WTC11 (cell line): Measurements from ENCODE around the gene THAP3. TPM values are rescaled to one million over a fixed set of nuclear protein-coding genes. Genes with fewer than 3 reads are reported as not detected.

Experiments
- AFF4 ChIP-seq: sonication (generic); formaldehyde crosslinking; IDR thresholded peaks from 2 replicates; pipeline ENCODE4 v1.8.1; 2023; ENCODE audit warnings: mild to moderate bottlenecking, missing genetic modification reagents, borderline replicate concordance
- ATF3 ChIP-seq: sonication (generic); formaldehyde crosslinking; conservative IDR thresholded peaks from 2 replicates; pipeline ENCODE4 v1.8.1; 2022; ENCODE audit warnings: mild to moderate bottlenecking, missing genetic modification reagents
- GRHL2 ChIP-seq: fragments of 250-450 bp; sonication (Bioruptor Pico); IDR thresholded peaks from 2 replicates; pipeline ENCODE4 v1.8.0; 2022; ENCODE audit warnings: mild to moderate bottlenecking, moderate library complexity; ENCODE audit not compliant: insufficient replicate concordance, severe bottlenecking
- HMGA2 ChIP-seq: fragments of 250-450 bp; sonication (Bioruptor Pico); IDR thresholded peaks from 2 replicates; pipeline ENCODE4 v1.4.0; 2021; ENCODE audit warnings: mild to moderate bottlenecking, moderate library complexity
- HMGXB4 ChIP-seq: sonication (generic); formaldehyde crosslinking; IDR thresholded peaks from 2 replicates; pipeline ENCODE4 v1.8.1; 2023; ENCODE audit warnings: mild to moderate bottlenecking, moderate library complexity, missing genetic modification reagents
- IRF1 ChIP-seq: sonication (generic); formaldehyde crosslinking; IDR thresholded peaks from 2 replicates; pipeline ENCODE4 v1.8.0; 2023; ENCODE audit warnings: missing genetic modification reagents
- JAZF1 ChIP-seq: fragments of 250-450 bp; sonication (Bioruptor Pico); IDR thresholded peaks from 2 replicates; pipeline ENCODE4 v1.9.0; 2021; ENCODE audit warnings: moderate library complexity, mild to moderate bottlenecking, inconsistent platforms
- MAX ChIP-seq: sonication (generic); formaldehyde crosslinking; IDR thresholded peaks from 2 replicates; pipeline ENCODE4 v1.8.0; 2022; ENCODE audit warnings: mild to moderate bottlenecking, missing genetic modification reagents
- MXD4 ChIP-seq: fragments of 250-450 bp; sonication (Bioruptor Pico); IDR thresholded peaks from 2 replicates; pipeline ENCODE4 v1.8.0; 2021; ENCODE audit warnings: mild to moderate bottlenecking, moderate library complexity, borderline replicate concordance
- MYBL2 ChIP-seq: sonication (generic); formaldehyde crosslinking; IDR thresholded peaks from 2 replicates; pipeline ENCODE4 v1.8.1; 2023; ENCODE audit warnings: mild to moderate bottlenecking, moderate library complexity, missing genetic modification reagents
- NFE2L1 ChIP-seq: sonication (generic); formaldehyde crosslinking; IDR thresholded peaks from 2 replicates; pipeline ENCODE4 v1.8.1; 2023; ENCODE audit warnings: missing genetic modification reagents
- NFYB ChIP-seq: sonication (generic); formaldehyde crosslinking; conservative IDR thresholded peaks from 2 replicates; pipeline ENCODE4 v1.8.0; 2022; ENCODE audit warnings: low read depth, missing genetic modification reagents
- OVOL2 ChIP-seq: fragments of 250-450 bp; sonication (Bioruptor Pico); IDR thresholded peaks from 2 replicates; pipeline ENCODE4 v1.9.0; 2021; ENCODE audit warnings: mild to moderate bottlenecking, borderline replicate concordance
- PREB ChIP-seq: sonication (generic); formaldehyde crosslinking; IDR thresholded peaks from 2 replicates; pipeline ENCODE4 v1.8.1; 2022; ENCODE audit warnings: mild to moderate bottlenecking, missing genetic modification reagents, moderate library complexity, borderline replicate concordance
- RELA ChIP-seq: sonication (generic); formaldehyde crosslinking; IDR thresholded peaks from 2 replicates; pipeline ENCODE4 v1.8.1; 2022; ENCODE audit warnings: missing genetic modification reagents, mild to moderate bottlenecking, borderline replicate concordance
- SMAD3 ChIP-seq: sonication (generic); formaldehyde crosslinking; IDR thresholded peaks from 2 replicates; pipeline ENCODE4 v1.8.0; 2022; ENCODE audit warnings: missing genetic modification reagents, mild to moderate bottlenecking, borderline replicate concordance
- SP1 ChIP-seq: sonication (generic); formaldehyde crosslinking; conservative IDR thresholded peaks from 2 replicates; pipeline ENCODE4 v1.8.1; 2022; ENCODE audit warnings: missing genetic modification reagents
- STAT6 ChIP-seq: sonication (generic); formaldehyde crosslinking; conservative IDR thresholded peaks from 2 replicates; pipeline ENCODE4 v1.8.1; 2023; ENCODE audit warnings: mild to moderate bottlenecking, low read depth, missing genetic modification reagents, moderate library complexity
- TEAD1 ChIP-seq: sonication (generic); formaldehyde crosslinking; IDR thresholded peaks from 2 replicates; pipeline ENCODE4 v1.8.0; 2022; ENCODE audit warnings: mild to moderate bottlenecking, missing genetic modification reagents
- ZNF121 ChIP-seq: sonication (generic); formaldehyde crosslinking; IDR thresholded peaks from 2 replicates; pipeline ENCODE4 v1.8.0; 2023; ENCODE audit warnings: missing genetic modification reagents
- ZNF425 ChIP-seq: fragments of 250-450 bp; sonication (Bioruptor Pico); conservative IDR thresholded peaks from 2 replicates; pipeline ENCODE4 v1.9.0; 2021; ENCODE audit warnings: mild to moderate bottlenecking
- ZNF512 ChIP-seq: sonication (generic); formaldehyde crosslinking; IDR thresholded peaks from 2 replicates; pipeline ENCODE4 v1.8.1; 2022; ENCODE audit warnings: missing genetic modification reagents, borderline replicate concordance
- total RNA-seq: library from RNA; stranded (reverse); gene quantifications from 3 replicates; pipeline ENCODE4 v1.2.3, GENCODE V29; 2021

Gene THAP3
- total RNA-seq, 1 experiment from 2014 or later = 14.8 TPM

GRCh38 chr1:6579374-6580118 is 45.1 kb upstream of the THAP3 start, which contains the start of gene ZBTB48 (continued):
- TF ChIP-seq ZNF512 (CRISPR knock-in tag) = no peak
- TF ChIP-seq OVOL2 (CRISPR knock-in tag) = no peak
- TF ChIP-seq PREB (CRISPR knock-in tag) = no peak
- TF ChIP-seq HMGXB4 (CRISPR knock-in tag) = no peak
- no peak for TF ChIP-seq STAT6
- no peak for TF ChIP-seq ZNF121 (CRISPR knock-in tag)
- no peak for TF ChIP-seq IRF1 (CRISPR knock-in tag)
- no peak for TF ChIP-seq TEAD1 (CRISPR knock-in tag)
- no peak for TF ChIP-seq MYBL2 (CRISPR knock-in tag)
- TF ChIP-seq ATF3 (CRISPR knock-in tag) = no peak
- peak; percentile 94 for TF ChIP-seq SP1 (CRISPR knock-in tag)
- 0 out of 2 replicates have a peak, but pooled peaks have one; percentile 58 for TF ChIP-seq SMAD3 (CRISPR knock-in tag)
- no peak for TF ChIP-seq RELA (CRISPR knock-in tag)
- TF ChIP-seq AFF4 (CRISPR knock-in tag) = no peak
- TF ChIP-seq NFE2L1 (CRISPR knock-in tag) = no peak
- no peak for TF ChIP-seq HMGA2
- peak; percentile 54; the same call in 1 of the 2 replicates for TF ChIP-seq NFYB (CRISPR knock-in tag)
- TF ChIP-seq MXD4 = no peak
- TF ChIP-seq ZNF425 (CRISPR knock-in tag) = no peak
- no peak for TF ChIP-seq JAZF1 (CRISPR knock-in tag)
- no peak for TF ChIP-seq GRHL2 (CRISPR knock-in tag)
- TF ChIP-seq MAX = peak; percentile 31; the same call in 1 of the 2 replicates
